ENCODE measurements around the gene ABHD12.
"Not testable (repeated sequence)": the region's sequence is repeated elsewhere in the genome, so short reads cannot be mapped to it uniquely, and the experiment has no call there.

Gene ABHD12

GRCh38 chr20:25323496-25324246 is 67.0 kb downstream of the ABHD12 start:
- peaks cover 7% of the 10 kb centered on the region for H3K36me3 Mint-ChIP-seq
- peaks cover 15% of the 10 kb centered on the region for H3K4me1 Mint-ChIP-seq
- no peak overlapping the region for H3K4me3 Mint-ChIP-seq
- H3K9me3 Mint-ChIP-seq = no peaks in the 10 kb centered on the region
- H3K27ac Mint-ChIP-seq = no peak overlapping the region
- H3K27me3 Mint-ChIP-seq = no peaks in the 10 kb centered on the region

GRCh38 chr20:25321991-25322390 is 68.6 kb downstream of the ABHD12 start:
- Mint-ChIP-seq H3K27ac (peak overlapping the region; percentile 30), H3K4me3 (no peak overlapping the region), H3K4me1 (peaks cover 11% of the 10 kb centered on the region), H3K27me3 (no peaks in the 10 kb centered on the region), H3K9me3 (no peaks in the 10 kb centered on the region), H3K36me3 (peaks cover 7% of the 10 kb centered on the region)

GRCh38 chr20:25321262-25321831 is 69.3 kb downstream of the ABHD12 start:
- Mint-ChIP-seq H3K4me3 (no peak overlapping the region), H3K4me1 (peaks cover 11% of the 10 kb centered on the region), H3K9me3 (no peaks in the 10 kb centered on the region), H3K27me3 (no peaks in the 10 kb centered on the region), H3K36me3 (peaks cover 7% of the 10 kb centered on the region), H3K27ac (no peak overlapping the region)

- Mint-ChIP-seq H3K27ac (no peak overlapping the region), H3K4me3 (no peak overlapping the region), H3K36me3 (peaks cover 10% of the 10 kb centered on the region), H3K9me3 (no peaks in the 10 kb centered on the region), H3K4me1 (peaks cover 16% of the 10 kb centered on the region), H3K27me3 (no peaks in the 10 kb centered on the region)
Measured at GRCh38 chr20:25320035-25320800, 70.4 kb downstream of the ABHD12 start.

- Mint-ChIP-seq H3K4me3 (no peak overlapping the region), H3K27me3 (no peaks in the 10 kb centered on the region), H3K9me3 (no peaks in the 10 kb centered on the region), H3K27ac (no peak overlapping the region), H3K36me3 (peaks cover 12% of the 10 kb centered on the region), H3K4me1 (peaks cover 16% of the 10 kb centered on the region)
Measured at GRCh38 chr20:25319241-25320034, 71.2 kb downstream of the ABHD12 start.

GRCh38 chr20:25318471-25319240 is 72.0 kb downstream of the ABHD12 start:
- Mint-ChIP-seq H3K36me3 (peaks cover 11% of the 10 kb centered on the region), H3K27me3 (no peaks in the 10 kb centered on the region), H3K4me3 (no peak overlapping the region), H3K9me3 (no peaks in the 10 kb centered on the region), H3K4me1 (peaks cover 14% of the 10 kb centered on the region), H3K27ac (no peak overlapping the region)

- no peaks in the 10 kb centered on the region for H3K27me3 Mint-ChIP-seq
- H3K36me3 Mint-ChIP-seq = peaks cover 5% of the 10 kb centered on the region
- no peak overlapping the region for H3K27ac Mint-ChIP-seq
- peaks cover 9% of the 10 kb centered on the region for H3K4me1 Mint-ChIP-seq
- no peaks in the 10 kb centered on the region for H3K9me3 Mint-ChIP-seq
- no peak overlapping the region for H3K4me3 Mint-ChIP-seq
Measured at GRCh38 chr20:25317351-25318075, 73.1 kb downstream of the ABHD12 start.

GRCh38 chr20:25316506-25317190 is 74.0 kb downstream of the ABHD12 start:
- H3K4me1 Mint-ChIP-seq = peaks cover 10% of the 10 kb centered on the region
- no peak overlapping the region for H3K4me3 Mint-ChIP-seq
- peaks cover 5% of the 10 kb centered on the region for H3K36me3 Mint-ChIP-seq
- no peaks in the 10 kb centered on the region for H3K9me3 Mint-ChIP-seq
- no peak overlapping the region for H3K27ac Mint-ChIP-seq
- H3K27me3 Mint-ChIP-seq = no peaks in the 10 kb centered on the region

GRCh38 chr20:25315418-25316210 is 75.0 kb downstream of the ABHD12 start:
- H3K27ac Mint-ChIP-seq = peak overlapping the region; percentile 21
- H3K9me3 Mint-ChIP-seq = no peaks in the 10 kb centered on the region
- H3K27me3 Mint-ChIP-seq = no peaks in the 10 kb centered on the region
- peaks cover 18% of the 10 kb centered on the region for H3K4me1 Mint-ChIP-seq
- peaks cover 5% of the 10 kb centered on the region for H3K36me3 Mint-ChIP-seq
- H3K4me3 Mint-ChIP-seq = no peak overlapping the region

GRCh38 chr20:25314497-25315417 is 75.9 kb downstream of the ABHD12 start:
- no peaks in the 10 kb centered on the region for H3K9me3 Mint-ChIP-seq
- H3K27ac Mint-ChIP-seq = no peak overlapping the region
- H3K4me3 Mint-ChIP-seq = no peak overlapping the region
- H3K4me1 Mint-ChIP-seq = peaks cover 27% of the 10 kb centered on the region
- H3K27me3 Mint-ChIP-seq = no peaks in the 10 kb centered on the region
- H3K36me3 Mint-ChIP-seq = peaks cover 5% of the 10 kb centered on the region

- H3K4me3 Mint-ChIP-seq = peak overlapping the region; percentile 15
- peaks cover 27% of the 10 kb centered on the region for H3K4me1 Mint-ChIP-seq
- peaks cover 5% of the 10 kb centered on the region for H3K36me3 Mint-ChIP-seq
- no peak overlapping the region for H3K27ac Mint-ChIP-seq
- no peaks in the 10 kb centered on the region for H3K27me3 Mint-ChIP-seq
- H3K9me3 Mint-ChIP-seq = no peaks in the 10 kb centered on the region
Measured at GRCh38 chr20:25313593-25313992, 77.0 kb downstream of the ABHD12 start.

- not testable (repeated sequence) for H3K36me3 Mint-ChIP-seq, H3K27me3 Mint-ChIP-seq, H3K9me3 Mint-ChIP-seq, H3K27ac Mint-ChIP-seq, H3K4me3 Mint-ChIP-seq
- H3K4me1 Mint-ChIP-seq = peaks cover 27% of the 10 kb centered on the region
Measured at GRCh38 chr20:25312716-25313115, 77.9 kb downstream of the ABHD12 start.

Measured in activated naive CD4-positive, alpha-beta T cell treated with anti-CD3 and anti-CD28 coated beads, Interleukin-2, amount 50 U/mL, for 24 hours (primary cell).